HG03575 (cell line): ENCODE results near the gene GAK.
"Not testable (repeated sequence)": the region's sequence is repeated elsewhere in the genome, so short reads cannot be mapped to it uniquely, and the experiment has no call there.

Source experiments
- ATAC-seq: cut with Tn5 transposase; IDR thresholded peaks from one replicate; pipeline ENCODE4 v1.9.1; 2021; ENCODE audit not compliant: unreplicated experiment, insufficient number of reproducible peaks, low FRiP score; ENCODE audit errors: extremely low read depth

Gene GAK

GRCh38 chr4:955161-955921, 23.2 kb upstream of the GAK start:
- no peak for ATAC-seq

- no peak for ATAC-seq
Observed at GRCh38 chr4:954211-955020, 22.3 kb upstream of the GAK start.

- ATAC-seq, result no peak
Observed at GRCh38 chr4:953574-953915, 21.4 kb upstream of the GAK start.

GRCh38 chr4:952881-953573, 20.9 kb upstream of the GAK start:
- no peak for ATAC-seq

GRCh38 chr4:951594-952468, 19.7 kb upstream of the GAK start:
- no peak for ATAC-seq

- no peak for ATAC-seq
Observed at GRCh38 chr4:951186-951585, 19.1 kb upstream of the GAK start.

GRCh38 chr4:950136-951020, 18.3 kb upstream of the GAK start:
- ATAC-seq, result no peak

GRCh38 chr4:949656-950055, 17.5 kb upstream of the GAK start:
- no peak for ATAC-seq

- ATAC-seq, result no peak
Observed at GRCh38 chr4:948936-949300, 16.8 kb upstream of the GAK start.

GRCh38 chr4:948101-948935, 16.2 kb upstream of the GAK start:
- ATAC-seq, result no peak

- no peak for ATAC-seq
Observed at GRCh38 chr4:947491-947971, 15.4 kb upstream of the GAK start.

GRCh38 chr4:946517-947471, 14.7 kb upstream of the GAK start:
- no peak for ATAC-seq

- ATAC-seq, result no peak
Observed at GRCh38 chr4:946103-946450, 14.0 kb upstream of the GAK start.

GRCh38 chr4:945274-946102, 13.4 kb upstream of the GAK start:
- ATAC-seq, result no peak

- ATAC-seq, result not testable (repeated sequence)
Observed at GRCh38 chr4:939508-939907, 7.4 kb upstream of the GAK start.

- peak; percentile 4 for ATAC-seq
Observed at GRCh38 chr4:932713-933070, 576 bp upstream of the GAK start.
